T-helper 2 cell treated with Interferon-gamma antibody and Interleukin-4, amounts not matched to agents 5 μg/mL and 100 μg/mL, for 36 hours (primary cell): Measurements from ENCODE around the gene B3GNT2.
"Not testable (repeated sequence)": the region's sequence is repeated elsewhere in the genome, so short reads cannot be mapped to it uniquely, and the experiment has no call there.

ENCODE experiments used
- DNase-seq: peaks from one replicate; pipeline ENCODE4 v3.0.0; 2021; ENCODE audit warnings: low spot score
- H3K27ac Mint-ChIP-seq: one replicate; pipeline ENCODE4 v1.8.0; 2021; ENCODE audit warnings: mild to moderate bottlenecking, mixed read lengths
- H3K27me3 Mint-ChIP-seq: one replicate; pipeline ENCODE4 v1.8.0; 2021; ENCODE audit warnings: low read depth, mixed read lengths
- H3K36me3 Mint-ChIP-seq: one replicate; pipeline ENCODE4 v1.8.0; 2021; ENCODE audit warnings: low read depth, mixed read lengths
- H3K4me1 Mint-ChIP-seq: one replicate; pipeline ENCODE4 v1.8.0; 2021; ENCODE audit warnings: low read depth, mixed read lengths
- H3K4me3 Mint-ChIP-seq: one replicate; pipeline ENCODE4 v1.8.0; 2022; ENCODE audit warnings: mild to moderate bottlenecking, moderate library complexity, mixed read lengths
- H3K9me3 Mint-ChIP-seq: one replicate; pipeline ENCODE4 v1.8.0; 2021; ENCODE audit warnings: mixed read lengths

The B3GNT2 gene

DNA sequence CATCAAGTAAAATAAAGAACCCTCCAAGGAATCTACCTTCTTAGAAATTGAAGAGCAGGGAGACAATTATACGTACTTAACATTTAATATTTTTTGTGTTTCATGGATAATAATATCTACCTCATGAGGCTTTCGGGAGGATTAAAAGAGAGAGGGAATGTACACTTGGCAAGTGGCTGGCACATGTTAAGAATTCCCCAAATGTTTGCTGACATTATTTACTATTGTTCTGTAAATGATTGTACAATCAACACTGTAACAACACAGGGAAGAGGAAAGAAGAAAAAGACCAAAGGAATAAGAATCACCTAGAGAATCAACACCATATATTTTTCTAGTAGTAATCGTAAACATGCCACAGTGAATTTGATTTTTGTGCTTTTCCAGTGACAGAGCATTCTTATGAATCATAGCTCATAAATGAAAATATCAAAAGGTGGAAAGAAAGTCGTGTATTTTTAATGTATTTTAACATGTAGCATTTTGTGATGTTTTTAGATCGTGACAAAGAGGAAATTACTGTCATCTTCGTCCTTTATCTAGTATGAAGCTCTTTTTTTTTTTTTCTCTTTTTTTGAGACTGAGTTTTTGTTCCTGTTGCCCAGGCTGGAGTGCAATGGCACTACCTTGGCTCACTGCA is 67.3 kb downstream of the B3GNT2 start:
- H3K4me3 Mint-ChIP-seq, result no peak overlapping the region
- DNase-seq, result no peak
- H3K9me3 Mint-ChIP-seq, result no peaks in the 10 kb centered on the region
- H3K36me3 Mint-ChIP-seq, result no peaks in the 10 kb centered on the region
- no peak overlapping the region for H3K27ac Mint-ChIP-seq
- H3K4me1 Mint-ChIP-seq, result no peaks in the 10 kb centered on the region
- H3K27me3 Mint-ChIP-seq, result no peaks in the 10 kb centered on the region

DNA sequence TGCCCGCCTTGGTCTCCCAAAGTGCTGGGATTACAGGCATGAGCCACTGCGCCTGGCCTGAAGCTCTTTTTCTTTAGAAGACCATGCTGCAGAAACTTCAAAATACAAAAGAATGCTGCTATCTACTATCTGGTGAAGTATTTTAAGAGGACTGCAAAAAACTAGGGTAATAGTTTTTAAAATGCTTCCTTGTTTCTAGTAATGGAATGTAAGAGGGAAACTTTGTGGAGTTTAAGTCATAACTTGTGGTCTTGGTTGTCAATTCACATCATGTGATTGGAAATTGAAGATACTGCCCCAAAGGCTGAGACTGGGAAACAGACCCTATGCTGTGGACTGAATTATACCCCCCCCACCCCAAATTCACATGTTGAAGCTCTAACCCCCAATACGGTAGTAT is 68.3 kb downstream of the B3GNT2 start:
- Mint-ChIP-seq H3K27me3 (no peaks in the 10 kb centered on the region), H3K4me1 (no peaks in the 10 kb centered on the region), H3K9me3 (no peaks in the 10 kb centered on the region), H3K4me3 (no peak overlapping the region), H3K27ac (no peak overlapping the region), H3K36me3 (no peaks in the 10 kb centered on the region)
- DNase-seq, result no peak

DNA sequence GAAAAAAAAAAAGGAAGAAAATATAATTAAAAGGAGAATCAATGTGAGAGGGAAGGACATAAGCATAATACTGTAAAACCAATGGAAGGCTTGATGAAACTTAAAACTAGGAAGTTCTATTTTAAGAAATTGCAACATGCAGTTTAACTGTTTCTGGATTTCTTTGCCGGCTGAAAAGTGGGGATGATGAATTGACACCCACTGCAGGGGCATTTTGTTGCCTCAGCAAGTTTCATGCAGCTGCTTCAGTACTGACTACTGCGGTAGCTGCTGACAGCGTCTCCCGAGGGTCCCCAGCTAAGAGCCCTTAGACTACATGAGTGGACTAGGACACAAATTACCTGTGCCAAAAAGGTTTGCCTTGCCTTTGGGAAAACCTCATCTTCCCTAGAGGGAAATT is 69.2 kb downstream of the B3GNT2 start:
- Mint-ChIP-seq H3K4me3 (no peak overlapping the region), H3K27ac (no peak overlapping the region), H3K36me3 (no peaks in the 10 kb centered on the region), H3K4me1 (no peaks in the 10 kb centered on the region), H3K9me3 (no peaks in the 10 kb centered on the region), H3K27me3 (no peaks in the 10 kb centered on the region)
- DNase-seq, result no peak

DNA sequence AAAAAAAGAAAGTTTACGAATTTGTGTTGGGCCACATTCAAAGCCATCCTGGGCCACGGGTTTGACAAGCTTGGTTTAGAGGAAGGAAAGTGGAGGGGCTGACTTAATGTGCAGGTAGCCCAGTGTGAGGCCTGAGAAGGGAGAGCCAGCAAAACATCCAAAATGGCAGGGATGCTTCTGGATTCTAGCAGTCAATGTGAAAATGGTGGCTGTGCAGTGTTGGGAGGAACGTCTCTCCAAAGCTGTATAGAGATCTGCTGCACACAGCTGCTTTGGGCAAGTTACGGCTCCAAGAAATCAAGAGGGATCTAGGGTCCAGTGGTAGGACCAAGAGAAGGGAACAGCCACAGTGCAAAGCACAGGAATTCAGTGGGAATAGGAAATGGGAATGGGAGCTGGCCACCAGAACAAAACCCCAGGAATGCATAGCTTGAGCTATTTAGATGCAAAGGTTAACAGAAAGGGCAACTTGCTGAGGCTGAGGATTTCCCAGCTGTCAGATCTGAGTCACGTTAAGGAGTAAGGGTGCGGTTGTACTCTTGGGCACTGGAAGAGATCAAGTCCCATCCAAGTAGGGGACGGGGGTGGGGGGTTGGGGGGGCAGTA is 70.6 kb downstream of the B3GNT2 start:
- H3K36me3 Mint-ChIP-seq, result no peaks in the 10 kb centered on the region
- no peaks in the 10 kb centered on the region for H3K9me3 Mint-ChIP-seq
- no peak for DNase-seq
- no peaks in the 10 kb centered on the region for H3K27me3 Mint-ChIP-seq
- H3K4me3 Mint-ChIP-seq, result no peak overlapping the region
- H3K4me1 Mint-ChIP-seq, result no peaks in the 10 kb centered on the region
- H3K27ac Mint-ChIP-seq, result no peak overlapping the region

DNA sequence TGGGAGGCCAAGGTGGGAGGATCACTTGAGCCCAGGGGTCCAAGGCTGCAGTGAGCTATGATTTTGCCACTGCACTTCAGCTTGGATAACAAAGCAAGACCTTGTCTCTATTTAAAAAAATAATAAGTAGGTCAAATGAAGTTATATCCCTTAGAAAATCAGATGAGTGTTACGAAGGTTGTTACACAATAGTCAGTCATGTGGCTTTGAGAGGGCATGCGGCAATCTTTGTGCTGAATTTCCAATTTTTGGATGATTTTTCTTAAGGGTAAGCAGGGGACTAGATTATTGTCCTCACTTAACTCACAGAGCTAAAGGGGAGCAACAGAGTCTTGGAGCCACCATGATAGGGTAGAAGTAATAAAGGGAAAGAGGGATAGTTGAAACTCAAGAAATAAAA is 71.8 kb downstream of the B3GNT2 start:
- no peak for DNase-seq
- Mint-ChIP-seq H3K4me1 (no peaks in the 10 kb centered on the region), H3K27ac (no peak overlapping the region), H3K4me3 (no peak overlapping the region), H3K27me3 (no peaks in the 10 kb centered on the region), H3K9me3 (no peaks in the 10 kb centered on the region), H3K36me3 (no peaks in the 10 kb centered on the region)

DNA sequence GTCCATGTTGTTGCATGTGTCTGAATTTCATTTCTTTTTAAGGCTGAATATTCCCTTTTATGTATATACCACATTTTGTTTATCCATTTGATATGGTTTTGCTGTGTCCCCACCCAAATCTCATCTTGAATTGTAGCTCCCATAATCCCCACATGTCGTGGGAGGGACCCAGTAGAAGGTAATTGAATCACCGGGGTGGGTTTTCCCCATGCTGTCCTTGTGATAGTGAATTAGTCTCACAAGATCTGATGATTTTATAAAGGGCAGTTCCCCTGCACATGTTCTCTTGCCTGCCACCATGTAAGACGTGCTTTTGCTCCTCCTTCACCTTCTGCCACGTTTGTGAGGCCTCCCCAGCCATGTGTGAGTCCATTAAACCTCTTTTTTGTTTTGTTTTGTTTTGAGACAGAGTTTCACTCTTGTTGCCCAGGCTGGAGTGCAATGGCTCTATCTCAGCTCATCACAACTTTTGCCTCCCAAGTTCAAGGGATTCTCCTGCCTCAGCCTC is 72.8 kb downstream of the B3GNT2 start:
- not testable (repeated sequence) for H3K27ac Mint-ChIP-seq, H3K4me3 Mint-ChIP-seq, H3K4me1 Mint-ChIP-seq, DNase-seq, H3K36me3 Mint-ChIP-seq, H3K27me3 Mint-ChIP-seq, H3K9me3 Mint-ChIP-seq

DNA sequence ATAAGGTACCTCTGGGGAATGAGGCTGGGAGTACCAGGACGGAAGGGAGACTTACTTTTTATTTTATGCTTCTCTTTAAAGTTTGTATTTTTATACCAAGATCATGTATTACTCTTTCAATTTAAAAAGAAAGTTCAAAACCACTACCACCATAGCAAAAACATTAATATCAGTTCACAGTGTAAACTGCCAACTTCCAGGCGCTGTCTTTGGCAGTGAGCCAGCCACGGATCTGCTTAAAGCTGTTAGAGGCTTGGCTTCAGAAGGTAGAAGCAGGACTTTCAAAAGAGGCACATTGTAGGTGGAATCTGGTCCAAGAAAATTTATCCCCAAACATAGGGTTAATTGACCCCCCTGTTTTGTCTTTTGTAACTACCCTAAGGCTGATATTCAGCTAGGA is 74.8 kb downstream of the B3GNT2 start:
- Mint-ChIP-seq H3K27ac (no peak overlapping the region), H3K4me3 (no peak overlapping the region), H3K4me1 (no peaks in the 10 kb centered on the region), H3K36me3 (no peaks in the 10 kb centered on the region), H3K27me3 (no peaks in the 10 kb centered on the region), H3K9me3 (no peaks in the 10 kb centered on the region)
- DNase-seq, result no peak
